GM18498 (cell line): Measurements from ENCODE around the gene TEX14.

ENCODE experiments used
- ATAC-seq: cut with Tn5 transposase; IDR thresholded peaks from one replicate; pipeline ENCODE4 v1.9.1; 2021; ENCODE audit warnings: mild to moderate bottlenecking, moderate library complexity; ENCODE audit not compliant: unreplicated experiment

The TEX14 gene

DNA sequence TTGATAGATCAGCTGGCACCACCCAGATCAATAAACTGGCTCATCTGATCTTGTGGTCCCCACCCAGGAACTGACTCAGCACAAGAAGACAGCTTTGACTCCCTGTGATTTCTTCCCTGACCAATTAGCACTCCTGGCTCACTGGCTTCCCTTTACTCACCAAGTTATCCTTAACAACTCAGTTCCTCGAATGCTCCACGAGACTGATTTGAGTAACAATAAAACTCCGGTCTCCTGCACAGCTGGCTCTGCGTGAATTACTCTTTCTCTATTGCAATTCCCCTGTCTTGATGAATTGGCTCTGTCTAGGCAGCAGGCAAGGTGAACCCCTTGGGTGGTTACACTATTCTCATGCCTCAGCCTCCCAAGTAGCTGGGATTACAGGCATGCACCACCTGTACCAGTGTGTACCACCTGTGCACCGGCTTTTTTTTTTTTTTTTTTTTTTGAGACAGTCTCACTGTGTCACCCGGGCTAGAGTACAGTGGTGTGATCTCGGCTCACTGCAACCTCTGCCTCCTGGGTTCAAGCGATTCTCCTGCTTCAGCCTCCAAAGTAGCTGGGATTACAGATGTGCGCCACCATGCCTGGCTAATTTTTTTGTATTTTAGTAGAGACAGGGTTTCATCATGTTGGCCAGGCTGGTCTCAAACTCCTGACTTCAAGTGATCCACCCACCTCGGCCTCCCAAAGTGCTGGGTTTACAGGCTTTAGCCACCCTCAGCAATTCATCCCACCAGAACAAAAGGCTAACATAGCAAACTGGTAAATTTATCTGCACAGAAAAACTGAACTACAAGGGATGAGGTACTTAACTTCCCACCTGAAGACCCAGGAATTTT, 33.7 kb downstream of the TEX14 start:
- ATAC-seq, result peak; percentile 18

DNA sequence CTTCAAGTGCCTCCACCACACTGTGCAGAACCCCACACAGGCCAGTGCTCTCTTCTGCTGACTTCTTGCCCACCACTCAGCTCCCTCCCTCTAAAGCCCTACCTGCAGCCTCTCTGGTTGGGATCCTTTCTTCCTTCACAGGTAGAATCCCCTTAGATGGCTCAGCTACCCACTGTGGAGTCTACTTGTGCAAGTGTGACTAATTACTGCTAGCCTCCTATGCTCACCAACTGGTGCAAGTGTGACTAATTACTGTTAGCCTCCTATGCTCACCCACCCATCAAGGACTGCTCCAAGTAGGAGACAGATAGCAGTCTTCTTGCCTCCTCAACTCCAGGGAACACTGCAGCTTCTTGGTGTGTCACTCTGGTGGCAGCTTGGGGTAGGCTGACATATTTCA, 43.6 kb downstream of the TEX14 start:
- no peak for ATAC-seq

DNA sequence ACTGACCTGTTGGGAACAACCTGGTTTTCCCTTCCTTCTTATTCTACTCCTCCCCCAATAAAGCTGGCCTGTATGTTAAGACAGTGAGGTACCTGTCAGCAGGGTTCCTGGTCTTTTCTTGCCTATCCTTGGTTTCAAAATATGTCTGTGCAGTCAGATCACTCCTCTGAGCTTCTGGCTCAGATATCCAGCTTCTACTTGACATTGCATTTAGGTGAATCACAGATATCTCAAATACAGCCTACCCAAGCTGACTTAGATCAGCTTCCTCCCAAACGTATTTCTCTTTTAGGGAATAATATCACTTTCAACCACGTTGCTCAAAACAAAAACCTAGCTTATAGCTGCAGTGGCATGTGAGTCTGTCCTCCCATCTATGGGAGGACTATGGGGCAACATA, 48.7 kb downstream of the TEX14 start:
- ATAC-seq, result no peak

GRCh38 chr17:58641887-58642311, 49.9 kb downstream of the TEX14 start:
- no peak for ATAC-seq

- ATAC-seq, result no peak
Observed at GRCh38 chr17:58640202-58640601, 51.6 kb downstream of the TEX14 start.

- no peak for ATAC-seq
Observed at GRCh38 chr17:58639681-58640080, 52.2 kb downstream of the TEX14 start.

- ATAC-seq, result no peak
Observed at GRCh38 chr17:58637011-58637570, 54.8 kb downstream of the TEX14 start.

DNA sequence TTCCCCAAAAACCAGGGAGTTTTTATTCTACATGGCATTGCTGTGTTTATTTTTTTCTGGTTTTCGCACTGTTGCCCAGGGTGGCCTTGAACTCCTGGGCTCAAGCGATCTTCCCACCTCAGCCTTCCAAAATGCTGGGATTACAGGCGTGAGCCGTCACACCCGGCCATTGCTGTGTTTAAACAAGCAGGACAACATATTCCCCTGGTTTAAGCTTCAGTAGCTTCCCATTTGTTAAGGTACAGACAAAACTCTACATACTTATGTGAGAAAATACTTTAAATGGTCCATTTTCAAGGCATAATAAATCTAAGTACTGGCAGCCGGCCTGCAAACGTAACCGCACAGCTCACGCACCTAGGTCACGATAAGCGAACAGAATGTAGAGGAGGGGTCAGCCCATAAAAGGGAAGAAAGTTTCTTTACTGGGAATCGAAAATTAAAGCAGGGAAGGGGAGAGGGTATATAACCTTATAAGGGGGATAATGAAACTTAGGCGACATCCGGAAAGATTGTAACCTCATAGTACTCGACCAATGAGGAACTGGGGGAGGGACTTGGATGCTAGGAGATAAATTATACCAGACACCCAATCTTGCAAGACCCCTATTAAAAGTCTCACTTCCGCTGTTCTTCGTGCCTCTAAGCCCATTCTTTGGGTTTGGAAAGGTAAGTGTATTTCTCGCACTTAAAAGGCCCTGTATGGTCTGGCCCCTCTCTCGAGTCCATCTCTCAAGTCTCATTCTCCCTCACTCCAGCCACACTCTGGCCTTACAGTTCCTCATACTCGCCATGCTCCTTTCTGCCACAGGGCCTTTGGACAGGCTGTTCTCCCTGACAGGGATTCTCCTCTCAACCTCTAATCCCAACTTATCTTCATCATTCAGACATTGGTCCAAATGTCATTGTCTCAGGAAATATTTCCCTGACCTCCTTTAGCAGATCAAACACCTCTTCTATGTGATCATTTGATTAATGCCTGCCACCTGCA, 59.2 kb downstream of the TEX14 start:
- ATAC-seq, result no peak

GRCh38 chr17:58631523-58632323, 60.1 kb downstream of the TEX14 start:
- peak; percentile 77 for ATAC-seq

DNA sequence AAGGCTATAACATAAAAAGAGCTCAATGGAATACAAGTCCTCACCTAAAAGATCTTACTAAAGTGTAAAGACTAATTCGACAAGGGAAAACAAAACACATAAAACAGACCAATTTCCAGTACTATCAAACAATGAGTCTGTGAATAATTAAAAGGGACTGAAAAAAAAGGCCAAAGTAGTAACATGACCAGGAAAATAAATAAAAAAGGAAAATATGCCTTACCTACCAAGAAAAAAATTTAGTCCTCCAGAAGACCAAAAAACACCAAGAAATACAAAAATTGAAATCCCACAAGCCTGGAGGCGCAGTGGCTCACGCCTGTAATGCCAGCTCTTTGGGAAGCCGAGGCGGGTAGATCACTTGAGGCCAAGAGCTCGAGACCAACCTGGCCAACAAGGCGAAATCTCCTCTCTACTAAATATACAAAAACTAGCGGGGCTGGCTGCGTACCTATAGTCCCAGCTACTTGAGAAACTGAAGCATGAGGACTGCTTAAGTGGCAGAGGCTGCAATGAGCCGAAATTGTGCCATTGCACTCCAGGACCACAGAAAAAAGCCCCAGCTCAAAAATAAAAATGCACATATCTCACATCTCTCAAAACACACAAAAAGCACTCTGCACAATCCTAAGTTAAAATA, 60.8 kb downstream of the TEX14 start:
- ATAC-seq, result peak; percentile 52

GRCh38 chr17:58626905-58627304, 64.9 kb downstream of the TEX14 start:
- no peak for ATAC-seq

- ATAC-seq, result no peak
Observed at GRCh38 chr17:58624751-58625150, 67.1 kb downstream of the TEX14 start.

- peak; percentile 58 for ATAC-seq
Observed at GRCh38 chr17:58621174-58621573, 70.7 kb downstream of the TEX14 start.

- ATAC-seq, result no peak
Observed at GRCh38 chr17:58618336-58618735, 73.5 kb downstream of the TEX14 start.

GRCh38 chr17:58617563-58617962, 74.3 kb downstream of the TEX14 start:
- no peak for ATAC-seq

DNA sequence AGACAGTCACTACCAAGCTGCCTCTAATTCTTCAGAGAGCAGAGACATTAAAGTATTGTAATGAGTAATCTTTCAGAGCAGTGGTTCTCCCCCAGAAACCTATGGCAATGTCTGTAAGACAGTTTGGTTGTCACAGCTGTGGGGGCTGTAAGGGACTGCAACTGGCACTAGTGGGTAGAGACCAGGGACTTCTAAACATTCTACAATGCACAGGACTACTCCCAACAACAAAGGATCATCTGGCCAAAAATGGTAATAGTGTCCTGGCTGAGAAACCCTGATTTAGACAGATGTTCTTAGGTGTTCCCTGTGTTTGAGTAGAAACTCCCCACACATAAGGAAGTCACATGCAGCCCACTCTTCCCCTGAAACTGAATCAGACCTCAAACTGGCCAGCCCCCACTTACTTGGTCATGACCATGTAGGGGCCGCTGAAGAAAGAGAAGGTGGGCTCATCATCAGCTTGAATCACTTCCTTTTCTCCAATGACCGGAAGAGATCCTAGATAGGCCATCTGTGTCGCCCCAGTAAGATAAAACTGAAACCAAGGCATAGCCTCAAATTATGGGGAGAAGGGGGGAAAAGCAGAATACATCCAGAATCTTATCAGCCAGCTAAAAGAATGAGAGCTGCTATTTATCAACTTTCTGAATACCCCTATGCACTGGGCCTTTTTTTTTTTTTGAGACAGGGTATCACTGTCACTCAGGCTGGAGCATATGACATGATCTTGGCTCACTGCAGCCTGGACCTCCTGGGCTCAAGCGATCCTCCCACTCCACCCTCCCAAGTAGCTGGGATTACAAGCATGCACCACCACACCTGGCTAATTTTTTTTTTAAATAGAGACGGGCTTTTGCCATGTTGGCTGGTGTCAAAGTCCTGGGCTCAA, 75.8 kb downstream of the TEX14 start:
- ATAC-seq, result peak; percentile 55

- ATAC-seq, result no peak
Observed at GRCh38 chr17:58614859-58615459, 76.9 kb downstream of the TEX14 start.

DNA sequence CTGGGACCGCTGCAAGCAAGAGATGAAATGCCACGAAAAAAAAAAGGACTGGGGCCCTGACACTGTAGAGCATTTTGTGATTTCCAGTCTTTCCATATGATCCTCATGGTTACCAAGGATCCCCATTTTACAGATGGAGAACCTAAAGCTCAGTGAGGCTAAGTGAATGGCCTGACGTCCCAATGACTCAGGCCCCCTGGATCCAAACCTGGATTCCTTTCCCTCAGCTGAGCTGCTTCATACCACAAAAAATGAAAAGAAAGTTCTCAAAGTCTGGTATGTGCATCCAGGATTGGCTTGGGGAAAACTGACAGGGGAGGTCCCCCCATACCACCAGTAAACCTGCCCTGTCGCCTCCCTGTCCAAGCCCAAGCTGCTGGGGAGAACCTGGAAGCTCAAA, 80.5 kb downstream of the TEX14 start:
- no peak for ATAC-seq

DNA sequence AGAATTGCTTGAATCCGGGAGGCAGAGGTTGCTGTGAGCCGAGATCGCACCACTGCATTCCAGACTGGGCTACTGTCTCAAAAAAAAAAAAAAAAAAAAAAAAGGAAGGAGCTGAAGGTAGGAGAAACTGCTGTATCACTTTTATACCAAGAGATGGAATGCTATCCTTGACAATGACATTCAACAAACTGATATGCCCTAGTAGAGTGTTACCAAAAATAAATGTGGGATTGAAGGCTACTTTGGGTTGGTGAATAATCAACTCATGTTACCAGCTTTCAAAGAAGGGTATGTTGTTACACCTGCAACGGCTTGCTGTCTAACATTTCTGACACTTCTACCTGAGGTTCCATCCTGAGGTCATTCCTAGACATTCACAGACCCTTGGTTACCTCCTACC, 84.9 kb downstream of the TEX14 start:
- no peak for ATAC-seq
